Peyer's patch (tissue), 4 donors: ENCODE results near the gene SLC6A6.

Experiments
- CTCF ChIP-seq, 6 experiments: fragments of 450-650 bp in 4 of 6; fragments of 200-600 bp in 2 of 6; sonication (generic) in 1 of 6; IDR thresholded peaks; one replicate each; pipeline ENCODE4 v1.5.1; 2017 to 2019; ENCODE audit warnings: antibody characterized with exemption in 6 of 6, mild to moderate bottlenecking in 3 of 6, moderate library complexity in 1 of 6
- POLR2A ChIP-seq, 2 donors: fragments of 450-650 bp; IDR thresholded peaks; one replicate each; pipeline ENCODE4 v1.5.1; 2017; ENCODE audit warnings: antibody characterized with exemption in 2 of 2, mild to moderate bottlenecking in 2 of 2, moderate library complexity in 2 of 2

GRCh38 chr3:14476583-14477265 lies 74.3 kb downstream of the SLC6A6 start:
- TF ChIP-seq CTCF (IDR thresholded peaks at IDR 0.05): no peak
- no peak for TF ChIP-seq POLR2A (IDR thresholded peaks at IDR 0.05)
